AG04450 (cell line): ENCODE results near the gene DHRS11. TPM values are rescaled to one million over a fixed set of nuclear protein-coding genes. Genes with fewer than 3 reads are reported as not detected.

Source experiments
- CTCF ChIA-PET: fragments of 300-600, 350-600 bp; formaldehyde crosslinking; extraction: SDS; loops from one replicate; lab custom pipeline; 2022; ENCODE audit warnings: antibody characterized with exemption, inconsistent platforms; lab: Charles Lee
- POLR2A ChIA-PET: fragments of 350-600 bp; formaldehyde crosslinking; extraction: SDS; loops from one replicate; lab custom pipeline; 2021; ENCODE audit warnings: antibody characterized with exemption, inconsistent platforms; lab: Yijun Ruan, JAX
- DNase-seq: peaks from one replicate; pipeline ENCODE4 v3.0.0-alpha.2; 2011; ENCODE audit warnings: low read depth, low spot score
- H3K27ac ChIP-seq: one replicate; pipeline ENCODE4 v1.5.1; 2012; ENCODE audit warnings: low read depth, low read length, control low read depth
- H3K27me3 ChIP-seq: one replicate; pipeline ENCODE4 v1.6.0; 2012; ENCODE audit warnings: low read length; ENCODE audit not compliant: control insufficient read depth, insufficient read depth
- H3K4me3 ChIP-seq: 2 replicates; pipeline ENCODE4 v1.5.1; 2011; ENCODE audit warnings: mild to moderate bottlenecking, low read depth, low read length, control low read depth
- H3K9me3 ChIP-seq: 2 replicates; pipeline ENCODE4 v1.5.1; 2012; ENCODE audit warnings: low read length; ENCODE audit not compliant: control insufficient read depth, insufficient read depth
- polyA plus RNA-seq: library from polyadenylated mRNA; depleted of rRNA; stranded (reverse); fragments of >200 nt; gene quantifications from 2 replicates; pipeline ENCODE4 v1.2.3, GENCODE V29; 2011
- TF ChIP-seq, protein P1 (sequence below): IDR thresholded peaks from 2 replicates; pipeline ENCODE4 v1.5.1; 2011; ENCODE audit warnings: low read depth, low read length, control low read depth, inconsistent platforms

DHRS11 gene
- polyA plus RNA-seq, 1 experiment = 4.9 TPM

- no peaks in the 10 kb centered on the region for H3K27me3 ChIP-seq
- DNase-seq = no peak
- H3K4me3 ChIP-seq = no peak overlapping the region
- ChIA-PET CTCF (interaction anchor here (0.6 to 1.6 kb wide), 2 partner anchors 26 to 768 kb away, joined by 4 read pairs; partner anchors contain the start of gene TAF15), POLR2A (interaction anchor here (1.4 kb wide), 1 partner anchor 31 kb away, joined by 3 read pairs; no protein-coding TSS in a partner anchor)
- H3K9me3 ChIP-seq = no peaks in the 10 kb centered on the region
- H3K27ac ChIP-seq = no peak overlapping the region
- TF ChIP-seq, protein P1, sequence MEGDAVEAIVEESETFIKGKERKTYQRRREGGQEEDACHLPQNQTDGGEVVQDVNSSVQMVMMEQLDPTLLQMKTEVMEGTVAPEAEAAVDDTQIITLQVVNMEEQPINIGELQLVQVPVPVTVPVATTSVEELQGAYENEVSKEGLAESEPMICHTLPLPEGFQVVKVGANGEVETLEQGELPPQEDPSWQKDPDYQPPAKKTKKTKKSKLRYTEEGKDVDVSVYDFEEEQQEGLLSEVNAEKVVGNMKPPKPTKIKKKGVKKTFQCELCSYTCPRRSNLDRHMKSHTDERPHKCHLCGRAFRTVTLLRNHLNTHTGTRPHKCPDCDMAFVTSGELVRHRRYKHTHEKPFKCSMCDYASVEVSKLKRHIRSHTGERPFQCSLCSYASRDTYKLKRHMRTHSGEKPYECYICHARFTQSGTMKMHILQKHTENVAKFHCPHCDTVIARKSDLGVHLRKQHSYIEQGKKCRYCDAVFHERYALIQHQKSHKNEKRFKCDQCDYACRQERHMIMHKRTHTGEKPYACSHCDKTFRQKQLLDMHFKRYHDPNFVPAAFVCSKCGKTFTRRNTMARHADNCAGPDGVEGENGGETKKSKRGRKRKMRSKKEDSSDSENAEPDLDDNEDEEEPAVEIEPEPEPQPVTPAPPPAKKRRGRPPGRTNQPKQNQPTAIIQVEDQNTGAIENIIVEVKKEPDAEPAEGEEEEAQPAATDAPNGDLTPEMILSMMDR = no peak
Observed at GRCh38 chr17:36576793-36577192, 14.9 kb upstream of the DHRS11 start.

DNA sequence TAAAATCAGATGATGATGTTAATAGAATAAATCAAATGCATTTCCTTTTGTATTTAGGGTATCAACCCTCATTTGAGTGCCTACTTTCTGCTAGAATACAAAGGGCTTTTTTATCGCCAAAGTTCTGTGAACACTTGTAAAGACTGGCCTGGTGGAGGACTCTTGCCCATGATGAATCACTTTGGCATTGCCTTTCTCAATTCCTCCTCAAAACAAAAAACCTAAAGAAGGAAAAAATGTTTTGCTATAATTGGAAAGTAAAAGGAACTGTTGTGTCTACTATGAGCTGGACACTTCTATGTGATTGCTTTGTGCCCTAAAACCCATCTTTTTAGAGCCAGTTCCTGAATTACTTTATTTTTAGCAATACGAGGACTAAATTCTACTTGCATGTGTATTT is 13.0 kb upstream of the DHRS11 start:
- H3K4me3 ChIP-seq = no peak overlapping the region
- no peaks in the 10 kb centered on the region for H3K9me3 ChIP-seq
- no peaks in the 10 kb centered on the region for H3K27me3 ChIP-seq
- TF ChIP-seq, protein P1 = no peak
- H3K27ac ChIP-seq = no peak overlapping the region
- POLR2A ChIA-PET = no interaction called here
- CTCF ChIA-PET = no interaction called here
- no peak for DNase-seq

GRCh38 chr17:36583787-36584186 is 7.9 kb upstream of the DHRS11 start:
- Histone ChIP-seq H3K9me3 (no peaks in the 10 kb centered on the region), H3K27ac (no peak overlapping the region), H3K27me3 (no peaks in the 10 kb centered on the region), H3K4me3 (no peak overlapping the region)
- no peak for DNase-seq
- ChIA-PET CTCF (interaction anchor here (1.6 kb wide), 1 partner anchor 656 kb away, joined by 4 read pairs; no protein-coding TSS in a partner anchor), POLR2A (no interaction called here)
- TF ChIP-seq, protein P1 = no peak

- DNase-seq = no peak
- Histone ChIP-seq H3K27ac (no peak overlapping the region), H3K9me3 (no peaks in the 10 kb centered on the region), H3K4me3 (no peak overlapping the region), H3K27me3 (no peaks in the 10 kb centered on the region)
- POLR2A ChIA-PET = no interaction called here
- CTCF ChIA-PET = interaction anchor here (0.6 kb wide), 1 partner anchor 20 kb away, joined by 3 read pairs; no protein-coding TSS in a partner anchor
- TF ChIP-seq, protein P1 = no peak
Observed at GRCh38 chr17:36586138-36586537, 5.5 kb upstream of the DHRS11 start.

- TF ChIP-seq, protein P1 = no peak
- no peak for DNase-seq
- POLR2A ChIA-PET = interaction anchor here (0.6 kb wide), 1 partner anchor 11 kb away, joined by 3 read pairs; the partner anchor contains the start of gene MRM1
- Histone ChIP-seq H3K27me3 (no peaks in the 10 kb centered on the region), H3K9me3 (no peaks in the 10 kb centered on the region), H3K27ac (no peak overlapping the region), H3K4me3 (no peak overlapping the region)
- CTCF ChIA-PET = interaction anchor here (0.7 kb wide), 1 partner anchor 13 kb away, joined by 8 read pairs; no protein-coding TSS in a partner anchor
Observed at GRCh38 chr17:36590082-36590481, 1.6 kb upstream of the DHRS11 start.
